IPS-20b (cell line): Measurements from ENCODE around the gene HSPA4.
"Not testable (repeated sequence)": the region's sequence is repeated elsewhere in the genome, so short reads cannot be mapped to it uniquely, and the experiment has no call there.

Source experiments
- H3K27ac ChIP-seq: one replicate; pipeline ENCODE4 v1.5.1; 2013; ENCODE audit warnings: low read length
- H3K27me3 ChIP-seq: 2 replicates; pipeline ENCODE4 v1.6.1; 2013; ENCODE audit warnings: mild to moderate bottlenecking, low read length, inconsistent platforms; ENCODE audit not compliant: insufficient read depth
- H3K36me3 ChIP-seq: 2 replicates; pipeline ENCODE4 v1.6.1; 2013; ENCODE audit warnings: low read depth, mild to moderate bottlenecking, inconsistent platforms, low read length, moderate library complexity; ENCODE audit not compliant: insufficient read depth
- H3K4me1 ChIP-seq: 2 replicates; pipeline ENCODE4 v1.6.1; 2013; ENCODE audit warnings: mild to moderate bottlenecking, control low read depth, inconsistent platforms, low read length, moderate library complexity; ENCODE audit not compliant: insufficient read depth
- H3K4me3 ChIP-seq: 2 replicates; pipeline ENCODE4 v1.5.1; 2013; ENCODE audit warnings: mild to moderate bottlenecking, low read length, inconsistent platforms
- H3K9ac ChIP-seq: 2 replicates; pipeline ENCODE4 v1.6.1; 2013; ENCODE audit warnings: low read depth, mild to moderate bottlenecking, inconsistent platforms, low read length, moderate library complexity
- H3K9me3 ChIP-seq: 2 replicates; pipeline ENCODE4 v1.6.1; 2013; ENCODE audit warnings: mild to moderate bottlenecking, low read depth, low read length, inconsistent platforms; ENCODE audit not compliant: insufficient read depth

The HSPA4 gene

DNA sequence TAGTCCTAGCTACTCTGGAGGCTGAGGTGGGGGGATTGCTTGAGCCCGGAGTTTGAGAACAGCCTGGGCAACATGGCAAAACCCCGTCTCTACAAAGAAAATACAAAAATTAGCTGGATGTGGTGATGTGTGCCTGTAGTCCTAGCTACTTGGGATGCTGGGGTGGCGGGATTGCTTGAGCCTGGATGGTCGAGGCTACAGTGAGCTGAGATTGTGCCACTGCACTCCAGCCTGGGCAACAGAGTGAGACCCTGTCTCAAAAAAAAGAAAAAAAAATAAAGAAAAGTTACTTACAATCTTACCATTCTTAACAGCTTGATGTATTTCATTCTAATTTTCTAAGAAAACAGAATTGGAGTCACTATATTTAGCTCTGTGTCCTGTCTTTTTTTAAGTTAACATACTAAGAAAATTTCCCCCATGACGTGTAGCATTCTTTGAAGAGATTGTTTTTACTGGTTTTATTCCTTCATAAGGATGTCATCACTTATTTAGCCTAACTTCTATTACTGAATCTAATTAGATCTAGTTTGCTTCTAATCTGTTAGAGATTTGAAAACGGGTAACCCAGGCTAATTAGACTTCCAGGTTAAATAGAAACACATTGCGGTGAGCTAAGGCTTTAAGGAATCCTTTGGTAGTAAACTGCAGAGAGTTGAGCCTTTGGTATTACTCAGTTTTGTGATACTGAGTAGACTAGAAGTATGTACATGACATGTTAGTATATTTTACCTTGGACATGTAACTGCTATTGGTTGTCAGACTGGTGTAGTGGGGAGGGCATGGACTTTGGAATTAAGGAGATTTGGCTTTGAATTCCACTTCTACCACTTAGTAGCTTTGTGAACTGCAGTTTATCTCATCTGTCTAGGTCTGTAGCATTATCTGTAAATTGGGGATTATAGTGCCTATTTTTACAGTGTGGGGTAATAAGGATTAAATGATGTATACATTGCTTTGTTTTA is 24.0 kb downstream of the HSPA4 start:
- Histone ChIP-seq H3K27me3 (no peaks in the 10 kb centered on the region), H3K4me1 (peaks cover 4% of the 10 kb centered on the region), H3K9ac (no peak overlapping the region), H3K27ac (no peak overlapping the region), H3K4me3 (no peak overlapping the region), H3K36me3 (peaks cover 94% of the 10 kb centered on the region), H3K9me3 (no peaks in the 10 kb centered on the region)

GRCh38 chr5:133079048-133079447 is 27.2 kb downstream of the HSPA4 start:
- H3K9me3 ChIP-seq = no peaks in the 10 kb centered on the region
- H3K36me3 ChIP-seq = peaks cover 85% of the 10 kb centered on the region
- H3K4me1 ChIP-seq = no peaks in the 10 kb centered on the region; the same call in 1 of the 2 replicates
- no peaks in the 10 kb centered on the region for H3K27me3 ChIP-seq
- H3K27ac ChIP-seq = no peak overlapping the region
- no peak overlapping the region for H3K9ac ChIP-seq
- no peak overlapping the region for H3K4me3 ChIP-seq

DNA sequence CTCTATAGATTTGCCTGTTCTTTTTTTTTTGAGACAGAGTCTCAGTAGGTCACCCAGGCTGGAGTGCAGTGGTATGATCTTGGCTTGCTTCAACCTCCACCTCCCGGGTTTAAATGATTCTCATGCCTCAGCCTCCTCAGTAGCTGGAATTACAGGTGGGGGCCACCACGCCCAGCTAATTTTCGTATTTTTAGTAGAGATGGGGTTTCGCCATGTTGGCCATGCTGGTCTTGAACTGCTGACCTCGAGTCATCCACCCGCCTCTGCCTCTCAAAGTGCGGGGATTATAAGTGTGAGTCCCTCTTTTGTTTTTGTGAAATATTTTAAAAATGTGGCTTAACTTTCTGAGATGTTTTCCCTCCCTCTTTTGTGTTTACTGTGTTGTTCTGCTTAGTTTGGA is 29.2 kb downstream of the HSPA4 start:
- no peaks in the 10 kb centered on the region for H3K27me3 ChIP-seq
- H3K9ac ChIP-seq = no peak overlapping the region
- no peaks in the 10 kb centered on the region for H3K9me3 ChIP-seq
- H3K4me3 ChIP-seq = no peak overlapping the region
- H3K4me1 ChIP-seq = no peaks in the 10 kb centered on the region; the same call in 1 of the 2 replicates
- H3K27ac ChIP-seq = no peak overlapping the region
- H3K36me3 ChIP-seq = peaks cover 86% of the 10 kb centered on the region

DNA sequence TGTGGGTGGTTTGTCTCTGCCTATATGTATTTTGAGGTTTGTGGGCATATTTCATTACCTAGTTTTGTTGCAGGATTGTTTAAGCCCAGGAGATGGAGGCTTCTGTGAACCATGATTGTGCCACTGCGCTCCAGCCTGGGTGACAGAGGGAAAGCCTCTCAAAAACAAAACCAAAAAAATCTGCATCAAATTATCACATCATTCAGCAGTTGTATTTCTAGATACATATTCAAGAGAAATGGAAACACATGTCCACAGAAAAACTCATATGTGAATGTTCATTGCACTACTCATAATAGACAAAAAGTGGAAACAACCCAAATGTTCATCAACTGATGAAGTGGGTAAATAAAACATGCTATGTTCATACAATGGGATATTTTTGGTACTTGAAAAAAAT is 29.9 kb downstream of the HSPA4 start:
- no peak overlapping the region for H3K9ac ChIP-seq
- H3K27ac ChIP-seq = no peak overlapping the region
- no peaks in the 10 kb centered on the region for H3K27me3 ChIP-seq
- peaks cover 86% of the 10 kb centered on the region for H3K36me3 ChIP-seq
- H3K9me3 ChIP-seq = no peaks in the 10 kb centered on the region
- no peaks in the 10 kb centered on the region; the same call in 1 of the 2 replicates for H3K4me1 ChIP-seq
- H3K4me3 ChIP-seq = no peak overlapping the region

DNA sequence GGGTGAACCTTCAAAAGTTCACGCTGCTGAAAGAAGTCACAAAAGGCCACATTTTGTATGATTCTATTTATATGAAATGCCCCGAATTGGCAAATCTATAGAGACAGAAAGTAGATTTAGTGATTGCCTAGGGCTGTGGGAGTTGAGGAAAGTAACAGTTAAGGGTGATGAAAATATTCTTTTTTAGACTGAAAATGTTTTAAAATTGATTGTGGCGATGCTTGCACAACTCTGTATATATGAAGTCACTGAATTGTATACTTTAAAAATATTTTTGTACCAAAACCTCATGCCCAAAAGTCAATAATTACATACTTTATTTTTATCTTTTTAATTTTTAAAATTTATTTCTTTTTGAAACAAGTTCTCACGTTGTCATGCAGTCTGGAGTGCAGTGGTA is 30.3 kb downstream of the HSPA4 start:
- H3K9me3 ChIP-seq = no peaks in the 10 kb centered on the region
- no peak overlapping the region for H3K9ac ChIP-seq
- H3K27me3 ChIP-seq = no peaks in the 10 kb centered on the region
- no peak overlapping the region for H3K4me3 ChIP-seq
- H3K27ac ChIP-seq = no peak overlapping the region
- no peaks in the 10 kb centered on the region; the same call in 1 of the 2 replicates for H3K4me1 ChIP-seq
- peaks cover 86% of the 10 kb centered on the region for H3K36me3 ChIP-seq

DNA sequence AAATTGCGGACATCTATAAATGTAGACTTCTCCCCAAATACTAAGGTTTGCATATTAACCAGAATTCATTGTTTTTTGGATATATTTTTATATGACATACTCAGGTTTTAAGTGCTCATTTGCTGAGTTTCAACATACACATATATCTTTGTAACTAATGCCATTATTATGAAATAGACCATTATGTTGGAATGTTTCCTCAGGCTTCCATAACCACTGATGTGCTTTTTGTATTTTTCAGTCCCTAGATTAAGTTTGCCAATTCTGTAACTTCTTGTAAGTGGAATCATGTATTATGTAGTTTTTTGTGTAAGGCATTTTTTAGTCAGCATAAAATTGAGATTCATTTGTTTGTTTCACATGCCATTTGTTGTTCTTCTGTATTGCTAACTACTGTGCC is 32.1 kb downstream of the HSPA4 start:
- H3K36me3 ChIP-seq = peaks cover 88% of the 10 kb centered on the region
- no peaks in the 10 kb centered on the region for H3K27me3 ChIP-seq
- no peak overlapping the region for H3K9ac ChIP-seq
- no peak overlapping the region for H3K4me3 ChIP-seq
- H3K27ac ChIP-seq = no peak overlapping the region
- no peaks in the 10 kb centered on the region for H3K9me3 ChIP-seq
- no peaks in the 10 kb centered on the region; the same call in 1 of the 2 replicates for H3K4me1 ChIP-seq

DNA sequence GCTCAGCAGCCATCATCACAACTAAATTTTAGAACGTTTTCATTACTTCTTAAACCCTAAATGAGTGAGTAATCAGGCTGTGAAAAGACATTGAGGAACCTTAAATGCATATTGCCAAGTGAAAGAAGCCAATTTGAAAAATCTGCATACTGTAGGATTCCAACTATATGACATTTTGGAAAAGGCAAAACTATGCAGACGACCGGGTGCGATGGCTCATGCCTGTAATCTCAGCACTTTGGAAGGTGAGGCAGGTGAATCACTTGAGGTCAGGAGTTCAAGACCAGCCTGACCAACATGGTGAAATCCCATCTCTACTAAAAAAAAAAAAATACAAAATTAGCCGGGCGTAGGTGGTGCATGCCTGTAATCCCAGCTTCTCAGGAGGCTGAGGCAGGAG is 33.4 kb downstream of the HSPA4 start:
- not testable (repeated sequence) for H3K4me1 ChIP-seq, H3K4me3 ChIP-seq, H3K27me3 ChIP-seq, H3K9me3 ChIP-seq, H3K9ac ChIP-seq, H3K27ac ChIP-seq
- peaks cover 87% of the 10 kb centered on the region for H3K36me3 ChIP-seq

DNA sequence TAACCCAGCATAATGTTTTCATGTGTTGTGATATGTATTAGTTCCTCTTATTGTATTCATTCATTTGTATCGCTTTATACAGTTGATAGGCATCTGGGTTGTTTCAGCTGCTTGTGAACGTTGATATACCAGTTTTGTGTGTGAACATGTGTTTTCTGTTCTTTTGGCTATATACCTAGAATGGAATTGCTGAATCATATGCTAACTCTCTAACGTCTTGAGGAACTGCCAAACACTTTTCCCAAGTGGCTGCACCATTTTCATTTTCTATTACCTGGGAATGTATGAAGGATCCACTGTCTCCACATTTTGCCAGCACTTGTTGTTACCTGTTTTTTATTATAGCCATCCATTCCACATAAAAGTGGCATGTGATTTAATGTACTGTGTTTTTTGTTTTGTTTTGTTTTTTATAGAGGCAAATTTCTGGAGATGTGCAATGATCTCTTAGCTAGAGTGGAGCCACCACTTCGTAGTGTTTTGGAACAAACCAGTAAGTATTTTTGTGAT is 34.6 kb downstream of the HSPA4 start:
- Histone ChIP-seq H3K4me3 (no peak overlapping the region), H3K9me3 (no peaks in the 10 kb centered on the region), H3K36me3 (peaks cover 89% of the 10 kb centered on the region), H3K4me1 (no peaks in the 10 kb centered on the region), H3K27me3 (no peaks in the 10 kb centered on the region), H3K27ac (no peak overlapping the region), H3K9ac (no peak overlapping the region)

DNA sequence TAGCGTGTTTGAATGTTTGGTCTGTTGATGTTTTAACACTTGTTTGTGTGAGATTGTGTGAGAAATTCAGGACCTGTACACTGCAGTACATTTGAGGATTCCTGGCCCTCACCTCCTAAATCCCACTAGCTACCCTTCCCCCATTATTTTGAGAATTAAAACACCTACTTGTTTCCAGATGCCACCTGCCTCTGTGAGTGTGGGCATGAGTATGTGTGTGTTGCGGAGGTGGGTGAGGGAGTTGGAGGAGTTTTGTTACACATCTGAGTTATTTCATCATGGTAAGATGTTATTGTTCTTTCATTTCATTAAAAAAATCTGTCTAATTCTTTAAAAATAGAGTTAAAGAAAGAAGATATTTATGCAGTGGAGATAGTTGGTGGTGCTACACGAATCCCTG is 36.3 kb downstream of the HSPA4 start:
- Histone ChIP-seq H3K36me3 (peaks cover 93% of the 10 kb centered on the region), H3K9me3 (no peaks in the 10 kb centered on the region), H3K27me3 (no peaks in the 10 kb centered on the region), H3K9ac (no peak overlapping the region), H3K4me3 (no peak overlapping the region), H3K27ac (no peak overlapping the region), H3K4me1 (no peaks in the 10 kb centered on the region)

DNA sequence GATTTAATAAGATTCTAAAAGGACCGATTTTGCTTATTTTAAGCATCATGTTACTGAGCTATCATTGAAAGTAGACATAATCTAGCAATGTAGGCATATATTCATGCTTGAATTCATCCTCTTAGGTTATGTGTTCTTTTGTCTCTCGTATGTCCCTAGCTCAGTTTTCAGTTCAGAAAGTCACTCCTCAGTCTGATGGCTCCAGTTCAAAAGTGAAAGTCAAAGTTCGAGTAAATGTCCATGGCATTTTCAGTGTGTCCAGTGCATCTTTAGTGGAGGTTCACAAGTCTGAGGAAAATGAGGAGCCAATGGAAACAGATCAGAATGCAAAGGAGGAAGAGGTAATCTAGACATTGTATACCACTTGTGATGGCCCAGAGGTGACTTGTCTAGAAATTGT is 39.2 kb downstream of the HSPA4 start:
- H3K27ac ChIP-seq = no peak overlapping the region
- H3K27me3 ChIP-seq = no peaks in the 10 kb centered on the region
- H3K9me3 ChIP-seq = no peaks in the 10 kb centered on the region
- H3K9ac ChIP-seq = no peak overlapping the region
- H3K4me3 ChIP-seq = no peak overlapping the region
- no peaks in the 10 kb centered on the region for H3K4me1 ChIP-seq
- H3K36me3 ChIP-seq = peaks cover 97% of the 10 kb centered on the region

DNA sequence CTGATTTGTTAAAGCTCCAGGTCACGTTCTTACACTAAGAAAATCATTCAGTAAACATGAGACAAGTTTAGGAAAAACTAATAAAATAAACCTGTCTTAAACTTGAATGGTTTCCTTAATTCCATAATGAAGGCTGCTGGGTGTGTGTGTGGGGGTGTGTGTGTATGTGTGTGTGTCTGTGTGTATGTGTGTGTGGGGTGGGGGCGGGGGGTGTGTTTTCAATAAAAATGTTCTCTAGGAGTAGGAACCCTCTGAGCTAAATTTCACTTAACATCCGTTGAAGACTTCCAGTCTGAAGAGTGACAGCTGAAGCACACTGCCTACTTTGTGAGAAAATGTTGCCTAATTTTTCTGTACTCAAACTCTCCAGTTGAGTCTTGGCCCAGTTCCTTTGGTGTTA is 54.5 kb downstream of the HSPA4 start:
- Histone ChIP-seq H3K9ac (no peak overlapping the region), H3K27me3 (no peaks in the 10 kb centered on the region), H3K36me3 (peaks cover 47% of the 10 kb centered on the region), H3K4me1 (no peaks in the 10 kb centered on the region), H3K9me3 (no peaks in the 10 kb centered on the region), H3K27ac (no peak overlapping the region), H3K4me3 (no peak overlapping the region)
